PC-9 (cell line): ENCODE data around the gene KPNA5. TPM values are rescaled to one million over a fixed set of nuclear protein-coding genes. Genes with fewer than 3 reads are reported as not detected.
"Not testable (repeated sequence)": the region's sequence is repeated elsewhere in the genome, so short reads cannot be mapped to it uniquely, and the experiment has no call there.

Experiments used
- BruUV-seq: library from RNA; stranded (reverse); fragments of 400-500 nt; replicated peaks from 2 replicates; lab custom pipeline; 2021; lab: Mats Ljungman, UMichigan
- CTCF ChIA-PET: fragments of 300-600 bp; sonication (Branson Sonifier 250); formaldehyde crosslinking; loops from one replicate; lab custom pipeline; 2022; ENCODE audit warnings: antibody characterized with exemption; lab: Charles Lee
- POLR2A ChIA-PET: fragments of 300-600 bp; sonication (Branson Sonifier 250); formaldehyde crosslinking; loops from one replicate; lab custom pipeline; 2022; ENCODE audit warnings: antibody characterized with exemption; ENCODE audit not compliant: unreplicated experiment; lab: Charles Lee
- DNase-seq, 2 experiments: peaks; one replicate each; pipeline versions ENCODE4 v3.0.0 to v3.0.0-alpha.2; 2015 to 2022; ENCODE audit warnings: mixed read lengths in 1 of 2
- H2AFZ ChIP-seq: fragments of 200-600 bp; sonication (generic); 2 replicates; pipeline ENCODE4 v1.8.1; 2017; ENCODE audit warnings: antibody characterized with exemption
- H3F3A ChIP-seq: fragments of 200-600 bp; sonication (generic); 2 replicates; pipeline ENCODE4 v1.8.1; 2017; ENCODE audit warnings: antibody characterized with exemption, mild to moderate bottlenecking, low read depth; ENCODE audit not compliant: insufficient read depth
- H3K27ac ChIP-seq: fragments of 200-600 bp; sonication (generic); 2 replicates; pipeline ENCODE4 v1.6.1; 2016; ENCODE audit warnings: mixed run types
- H3K27me3 ChIP-seq: fragments of 200-600 bp; sonication (generic); 2 replicates; pipeline ENCODE4 v1.6.1; 2016; ENCODE audit warnings: low read depth, mixed run types; ENCODE audit not compliant: insufficient read depth
- H3K36me3 ChIP-seq: fragments of 200-600 bp; sonication (generic); 2 replicates; pipeline ENCODE4 v1.6.1; 2016; ENCODE audit warnings: low read depth, mixed run types
- H3K4me1 ChIP-seq: fragments of 200-600 bp; sonication (generic); replicated peaks from 2 replicates; pipeline ENCODE4 v1.6.1; 2016; ENCODE audit warnings: mixed run types; ENCODE audit not compliant: insufficient read depth
- H3K4me2 ChIP-seq: fragments of 200-600 bp; sonication (generic); 2 replicates; pipeline ENCODE4 v1.6.1; 2017; ENCODE audit warnings: mixed run types
- H3K4me3 ChIP-seq: fragments of 200-600 bp; sonication (generic); 2 replicates; pipeline ENCODE4 v1.6.1; 2016; ENCODE audit warnings: mixed run types
- H3K79me2 ChIP-seq: fragments of 200-600 bp; sonication (generic); 2 replicates; pipeline ENCODE4 v1.6.1; 2017; ENCODE audit warnings: low read depth, mixed run types
- H3K9me2 ChIP-seq: fragments of 200-600 bp; sonication (generic); 2 replicates; pipeline ENCODE4 v1.8.1; 2017; ENCODE audit warnings: mild to moderate bottlenecking; ENCODE audit not compliant: insufficient read depth
- H3K9me3 ChIP-seq: fragments of 200-600 bp; sonication (generic); 2 replicates; pipeline ENCODE4 v1.8.1; 2016; ENCODE audit warnings: low read depth; ENCODE audit not compliant: insufficient read depth
- H4K20me1 ChIP-seq: fragments of 200-600 bp; sonication (generic); 2 replicates; pipeline ENCODE4 v1.8.1; 2017; ENCODE audit not compliant: insufficient read depth
- CTCF ChIP-seq: fragments of 200-600 bp; sonication (generic); conservative IDR thresholded peaks from 2 replicates; pipeline ENCODE4 v1.6.1; 2017; ENCODE audit warnings: mixed run types, antibody characterized with exemption, mild to moderate bottlenecking, moderate library complexity
- EZH2 ChIP-seq: fragments of 200-600 bp; sonication (generic); IDR thresholded peaks from 2 replicates; pipeline ENCODE4 v1.8.0; 2017; ENCODE audit warnings: antibody characterized with exemption, low read depth
- intact Hi-C: fragments of 100-400 bp; cut with micrococcal nuclease; formaldehyde crosslinking; loops from one replicate; pipeline ENCODE4 v1.10.0; 2022; ENCODE audit not compliant: unreplicated experiment
- total RNA-seq: library from RNA; stranded (reverse); gene quantifications from 2 replicates; pipeline ENCODE4 v1.2.3, GENCODE V29; 2021

KPNA5 gene
- total RNA-seq, 1 experiment from 2014 or later, result 6.6 TPM

- Histone ChIP-seq H3K9me2 (no peaks in the 10 kb centered on the region; the same call in 1 of the 2 replicates), H2AFZ (no peak overlapping the region), H4K20me1 (peaks cover 18% of the 10 kb centered on the region), H3K4me1 (no peaks in the 10 kb centered on the region), H3K4me2 (no peak overlapping the region), H3K36me3 (peaks cover 18% of the 10 kb centered on the region), H3K27ac (no peak overlapping the region), H3F3A (no peaks in the 10 kb centered on the region), H3K79me2 (peaks cover 9% of the 10 kb centered on the region), H3K9me3 (no peaks in the 10 kb centered on the region), H3K27me3 (no peaks in the 10 kb centered on the region), H3K4me3 (no peak overlapping the region)
- intact Hi-C loops, result no loop called here
- CTCF ChIA-PET, result no interaction called here
- POLR2A ChIA-PET, result no interaction called here
- TF ChIP-seq EZH2 (no peak), CTCF (no peak)
- BruUV-seq, result no TSS peak
- DNase-seq, result no peak
These were observed 14.4 kb downstream of the KPNA5 start for GRCh38 chr6:116695401-116695800.

- no peak for TF ChIP-seq CTCF
- TF ChIP-seq EZH2, result no peak
- no peak for DNase-seq
- POLR2A ChIA-PET, result no interaction called here
- BruUV-seq, result no TSS peak
- H3K27ac ChIP-seq, result no peak overlapping the region
- H3K79me2 ChIP-seq, result peaks cover 9% of the 10 kb centered on the region; the same call in 1 of the 2 replicates
- H2AFZ ChIP-seq, result no peak overlapping the region
- H3K4me1 ChIP-seq, result no peaks in the 10 kb centered on the region
- no peaks in the 10 kb centered on the region for H3K9me3 ChIP-seq
- H3K36me3 ChIP-seq, result peaks cover 12% of the 10 kb centered on the region
- intact Hi-C loops, result no loop called here
- H4K20me1 ChIP-seq, result peaks cover 15% of the 10 kb centered on the region; the same call in 1 of the 2 replicates
- CTCF ChIA-PET, result no interaction called here
- no peak overlapping the region for H3K4me2 ChIP-seq
- no peaks in the 10 kb centered on the region; the same call in 1 of the 2 replicates for H3K9me2 ChIP-seq
- H3K4me3 ChIP-seq, result no peak overlapping the region
- H3F3A ChIP-seq, result no peaks in the 10 kb centered on the region
- no peaks in the 10 kb centered on the region for H3K27me3 ChIP-seq
These were observed 16.5 kb downstream of the KPNA5 start for GRCh38 chr6:116697480-116697879.

GRCh38 chr6:116703888-116704287 lies 22.9 kb downstream of the KPNA5 start:
- DNase-seq, H3K79me2 ChIP-seq, H3F3A ChIP-seq, BruUV-seq, H3K27ac ChIP-seq, H3K4me2 ChIP-seq, POLR2A ChIA-PET, H4K20me1 ChIP-seq, H3K27me3 ChIP-seq, H3K4me1 ChIP-seq, H3K9me3 ChIP-seq, H2AFZ ChIP-seq, intact Hi-C loops, CTCF ChIA-PET, H3K9me2 ChIP-seq, H3K4me3 ChIP-seq: not testable (repeated sequence)
- peaks cover 24% of the 10 kb centered on the region; the same call in 1 of the 2 replicates for H3K36me3 ChIP-seq

- BruUV-seq, result no TSS peak
- H3K4me1 ChIP-seq, result no peaks in the 10 kb centered on the region
- ChIA-PET POLR2A (no interaction called here), CTCF (no interaction called here)
- intact Hi-C loops, result no loop called here
- H3K4me2 ChIP-seq, result no peak overlapping the region
- no peak overlapping the region for H2AFZ ChIP-seq
- no peaks in the 10 kb centered on the region for H3K79me2 ChIP-seq
- no peak for DNase-seq
- TF ChIP-seq CTCF (no peak), EZH2 (no peak)
- H3K27me3 ChIP-seq, result no peaks in the 10 kb centered on the region
- H4K20me1 ChIP-seq, result no peaks in the 10 kb centered on the region
- no peak overlapping the region for H3K4me3 ChIP-seq
- no peaks in the 10 kb centered on the region for H3K9me2 ChIP-seq
- H3K27ac ChIP-seq, result no peak overlapping the region
- no peaks in the 10 kb centered on the region for H3K9me3 ChIP-seq
- H3F3A ChIP-seq, result no peaks in the 10 kb centered on the region; the same call in 1 of the 2 replicates
- peaks cover 19% of the 10 kb centered on the region; the same call in 1 of the 2 replicates for H3K36me3 ChIP-seq
These were observed 24.9 kb downstream of the KPNA5 start for GRCh38 chr6:116705917-116706316.
